Activated CD8-positive, alpha-beta T cell treated with anti-CD3 and anti-CD28 coated beads for 36 hours (primary cell): Measurements from ENCODE around the gene NUDT8. TPM values are rescaled to one million over a fixed set of nuclear protein-coding genes. Genes with fewer than 3 reads are reported as not detected.
"Not testable (repeated sequence)": the region's sequence is repeated elsewhere in the genome, so short reads cannot be mapped to it uniquely, and the experiment has no call there.

Experiments used
- ATAC-seq: fragments of 200-7000 bp; cut with Tn5 transposase; one replicate; pipeline ENCODE4 v1.10.0; 2021; ENCODE audit warnings: mild to moderate bottlenecking, moderate library complexity
- CTCF ChIA-PET: fragments of 350-600 bp; sonication (Branson Sonifier 250); formaldehyde crosslinking; loops from one replicate; lab custom pipeline; 2021; ENCODE audit warnings: antibody characterized with exemption; lab: Charles Lee
- POLR2A ChIA-PET: fragments of 350-600 bp; sonication (Branson Sonifier 250); formaldehyde crosslinking; loops from one replicate; lab custom pipeline; 2021; ENCODE audit warnings: antibody characterized with exemption; lab: Charles Lee
- DNase-seq: peaks from one replicate; pipeline ENCODE4 v3.0.0-alpha.2; 2020
- H3K27ac Mint-ChIP-seq: one replicate; pipeline ENCODE4 v1.8.0; 2021; ENCODE audit warnings: mild to moderate bottlenecking, mixed read lengths
- H3K27me3 Mint-ChIP-seq: one replicate; pipeline ENCODE4 v1.8.0; 2021; ENCODE audit warnings: mixed read lengths
- H3K36me3 Mint-ChIP-seq: one replicate; pipeline ENCODE4 v1.8.0; 2021; ENCODE audit warnings: low read depth, mixed read lengths
- H3K4me1 Mint-ChIP-seq: one replicate; pipeline ENCODE4 v1.8.0; 2021; ENCODE audit warnings: low read depth, mixed read lengths
- H3K4me3 Mint-ChIP-seq: one replicate; pipeline ENCODE4 v1.8.0; 2021; ENCODE audit warnings: mild to moderate bottlenecking, moderate library complexity, mixed read lengths
- H3K9me3 Mint-ChIP-seq: one replicate; pipeline ENCODE4 v1.8.0; 2021; ENCODE audit warnings: mixed read lengths
- CTCF ChIP-seq: fragments of 200-600 bp; IDR thresholded peaks from one replicate; pipeline ENCODE4 v1.8.0; 2022; ENCODE audit warnings: antibody characterized with exemption, mild to moderate bottlenecking
- intact Hi-C: fragments of 100-400 bp; cut with micrococcal nuclease; formaldehyde crosslinking; loops from one replicate; pipeline ENCODE4 v1.10.0; 2022
- total RNA-seq, 2 experiments: library from RNA; stranded (reverse); gene quantifications; one replicate each; pipeline ENCODE4 v1.2.3, GENCODE V29; 2021

NUDT8 gene
- total RNA-seq, 2 experiments from 2014 or later, result 35.5 to 39.5 TPM

GRCh38 chr11:67639438-67639859, 9.7 kb upstream of the NUDT8 start, which contains the start of gene TBX10:
Gene TBX10 (minus strand): TSS chr11:67639763. CDS start chr11:67639472, 291 bp downstream.
- Mint-ChIP-seq H3K4me3 (no peak within 1 kb of the TSS), H3K36me3 (no peaks in the 10 kb centered on the region), H3K4me1 (peaks cover 3% of the 10 kb centered on the region), H3K27me3 (no peaks in the 10 kb centered on the region), H3K27ac (no peak within 1 kb of the TSS), H3K9me3 (peaks cover 2% of the 10 kb centered on the region)
- intact Hi-C loops, result no loop called here
- ATAC-seq (no peak), DNase-seq (no peak)
- CTCF ChIA-PET, result interaction anchor here (0.9 to 3.4 kb wide), 5 partner anchors 9 to 20 kb away, joined by 3 to 9 read pairs (median 3); partner anchors contain the start of genes ACY3 and NUDT8
- TF ChIP-seq CTCF, result no peak
- POLR2A ChIA-PET, result interaction anchor here (1.2 kb wide), 1 partner anchor 10 kb away, joined by 4 read pairs; the partner anchor contains the start of gene NUDT8

- H3K4me1 Mint-ChIP-seq, result peaks cover 2% of the 10 kb centered on the region
- H3K9me3 Mint-ChIP-seq, result no peaks in the 10 kb centered on the region
- DNase-seq (no peak), ATAC-seq (no peak)
- intact Hi-C loops, result no loop called here
- no peak overlapping the region for H3K27ac Mint-ChIP-seq
- no peaks in the 10 kb centered on the region for H3K27me3 Mint-ChIP-seq
- no peak for TF ChIP-seq CTCF
- POLR2A ChIA-PET, result interaction anchor here (1.1 to 1.2 kb wide), 2 partner anchors 10 kb away, joined by 4 read pairs; partner anchors contain the start of gene NUDT8
- CTCF ChIA-PET, result interaction anchor here (0.9 to 3.4 kb wide), 5 partner anchors 9 to 21 kb away, joined by 3 to 9 read pairs (median 3); partner anchors contain the start of gene NUDT8
- no peak overlapping the region for H3K4me3 Mint-ChIP-seq
- no peaks in the 10 kb centered on the region for H3K36me3 Mint-ChIP-seq
These were observed 9.0 kb upstream of the NUDT8 start for GRCh38 chr11:67638535-67639437.

GRCh38 chr11:67637441-67637840, 7.7 kb upstream of the NUDT8 start:
- DNase-seq, H3K27ac Mint-ChIP-seq, ATAC-seq, H3K27me3 Mint-ChIP-seq, H3K4me3 Mint-ChIP-seq, H3K36me3 Mint-ChIP-seq, H3K4me1 Mint-ChIP-seq, intact Hi-C loops, H3K9me3 Mint-ChIP-seq: not testable (repeated sequence)
- POLR2A ChIA-PET, result interaction anchor here (1.1 kb wide), 1 partner anchor 8 kb away, joined by 4 read pairs; the partner anchor contains the start of gene NUDT8
- CTCF ChIA-PET, result interaction anchor here (1.4 to 3.4 kb wide), 3 partner anchors 11 to 23 kb away, joined by 3 to 9 read pairs (median 3); no protein-coding TSS in a partner anchor

GRCh38 chr11:67636962-67637361, 7.2 kb upstream of the NUDT8 start:
- H3K27me3 Mint-ChIP-seq, result no peaks in the 10 kb centered on the region
- no peak for ATAC-seq
- intact Hi-C loops, result no loop called here
- TF ChIP-seq CTCF, result no peak
- CTCF ChIA-PET, result interaction anchor here (1.4 to 3.4 kb wide), 3 partner anchors 12 to 22 kb away, joined by 3 to 9 read pairs (median 3); no protein-coding TSS in a partner anchor
- H3K4me1 Mint-ChIP-seq, result peaks cover 2% of the 10 kb centered on the region
- no peaks in the 10 kb centered on the region for H3K9me3 Mint-ChIP-seq
- DNase-seq, result no peak
- POLR2A ChIA-PET, result no interaction called here
- no peaks in the 10 kb centered on the region for H3K36me3 Mint-ChIP-seq
- H3K27ac Mint-ChIP-seq, result no peak overlapping the region
- H3K4me3 Mint-ChIP-seq, result no peak overlapping the region

- no peak overlapping the region for H3K4me3 Mint-ChIP-seq
These were observed 5.4 kb upstream of the NUDT8 start for GRCh38 chr11:67635231-67635521.

More at GRCh38 chr11:67635231-67635521, 5.4 kb upstream of the NUDT8 start:
- intact Hi-C loops, result no loop called here
- Mint-ChIP-seq H3K9me3 (no peaks in the 10 kb centered on the region), H3K27ac (no peak overlapping the region), H3K36me3 (no peaks in the 10 kb centered on the region), H3K27me3 (no peaks in the 10 kb centered on the region), H3K4me1 (peaks cover 8% of the 10 kb centered on the region)
- POLR2A ChIA-PET, result interaction anchor here (0.9 to 1.3 kb wide), 4 partner anchors 11 to 52 kb away, joined by 3 to 4 read pairs (median 3); no protein-coding TSS in a partner anchor
- ATAC-seq, result no peak
- CTCF ChIA-PET, result no interaction called here
- TF ChIP-seq CTCF, result no peak
- DNase-seq, result no peak
